Mammary epithelial cell (primary cell): Measurements from ENCODE around the gene CCDC187.

Experiments used
- EZH2 ChIP-seq: IDR thresholded peaks from 2 replicates; pipeline ENCODE4 v1.6.1; 2012; ENCODE audit warnings: low read length, inconsistent platforms, borderline replicate concordance
- TF ChIP-seq, protein P1 (sequence below), 2 donors: IDR thresholded peaks in 1 of 2; conservative IDR thresholded peaks in 1 of 2; 2 replicates each; pipeline ENCODE4 v1.5.1; 2011 to 2012; ENCODE audit warnings: inconsistent platforms in 2 of 2, low read length in 2 of 2, mild to moderate bottlenecking in 2 of 2, control low read depth in 1 of 2, low read depth in 1 of 2; ENCODE audit not compliant: insufficient read depth in 1 of 2; ENCODE audit errors: extremely low read depth in 1 of 2

GRCh38 chr9:136257381-136258298 is 46.3 kb downstream of the CCDC187 start:
- TF ChIP-seq, protein P1, sequence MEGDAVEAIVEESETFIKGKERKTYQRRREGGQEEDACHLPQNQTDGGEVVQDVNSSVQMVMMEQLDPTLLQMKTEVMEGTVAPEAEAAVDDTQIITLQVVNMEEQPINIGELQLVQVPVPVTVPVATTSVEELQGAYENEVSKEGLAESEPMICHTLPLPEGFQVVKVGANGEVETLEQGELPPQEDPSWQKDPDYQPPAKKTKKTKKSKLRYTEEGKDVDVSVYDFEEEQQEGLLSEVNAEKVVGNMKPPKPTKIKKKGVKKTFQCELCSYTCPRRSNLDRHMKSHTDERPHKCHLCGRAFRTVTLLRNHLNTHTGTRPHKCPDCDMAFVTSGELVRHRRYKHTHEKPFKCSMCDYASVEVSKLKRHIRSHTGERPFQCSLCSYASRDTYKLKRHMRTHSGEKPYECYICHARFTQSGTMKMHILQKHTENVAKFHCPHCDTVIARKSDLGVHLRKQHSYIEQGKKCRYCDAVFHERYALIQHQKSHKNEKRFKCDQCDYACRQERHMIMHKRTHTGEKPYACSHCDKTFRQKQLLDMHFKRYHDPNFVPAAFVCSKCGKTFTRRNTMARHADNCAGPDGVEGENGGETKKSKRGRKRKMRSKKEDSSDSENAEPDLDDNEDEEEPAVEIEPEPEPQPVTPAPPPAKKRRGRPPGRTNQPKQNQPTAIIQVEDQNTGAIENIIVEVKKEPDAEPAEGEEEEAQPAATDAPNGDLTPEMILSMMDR (conservative IDR thresholded peaks at IDR 0.05 in 1 of 2, IDR thresholded peaks at IDR 0.05 in 1 of 2; ENCODE audit: extremely low read depth in 1 of 2, insufficient read depth in 1 of 2, low read depth in 1 of 2, low read length in 2 of 2), result no peak
- no peak for TF ChIP-seq EZH2
